Neuron (in vitro differentiated cells): ENCODE results near the gene GRAMD2A.
"Not testable (repeated sequence)": the region's sequence is repeated elsewhere in the genome, so short reads cannot be mapped to it uniquely, and the experiment has no call there.

Source experiments
- H2AFZ ChIP-seq: one replicate; pipeline ENCODE4 v1.6.1; 2013; ENCODE audit warnings: low read depth, mild to moderate bottlenecking, inconsistent platforms, low read length, moderate library complexity
- H3K27me3 ChIP-seq: one replicate; pipeline ENCODE4 v1.6.1; 2013; ENCODE audit warnings: low read length; ENCODE audit not compliant: insufficient read depth
- H3K36me3 ChIP-seq: one replicate; pipeline ENCODE4 v1.6.1; 2013; ENCODE audit warnings: low read length; ENCODE audit not compliant: insufficient read depth
- H3K4me1 ChIP-seq: one replicate; pipeline ENCODE4 v1.6.1; 2013; ENCODE audit warnings: low read length; ENCODE audit not compliant: insufficient read depth
- H3K4me3 ChIP-seq: 2 replicates; pipeline ENCODE4 v1.5.1; 2013; ENCODE audit warnings: mild to moderate bottlenecking, low read length, moderate library complexity
- H3K9me3 ChIP-seq: one replicate; pipeline ENCODE4 v1.6.1; 2013; ENCODE audit warnings: low read length

The GRAMD2A gene

GRCh38 chr15:72175186-72176044 lies 22.2 kb downstream of the GRAMD2A start:
- peaks cover 18% of the 10 kb centered on the region for H3K27me3 ChIP-seq
- H3K36me3 ChIP-seq: no peaks in the 10 kb centered on the region
- no peak overlapping the region for H2AFZ ChIP-seq
- no peaks in the 10 kb centered on the region for H3K9me3 ChIP-seq
- peaks cover 15% of the 10 kb centered on the region for H3K4me1 ChIP-seq
- no peak overlapping the region for H3K4me3 ChIP-seq

DNA sequence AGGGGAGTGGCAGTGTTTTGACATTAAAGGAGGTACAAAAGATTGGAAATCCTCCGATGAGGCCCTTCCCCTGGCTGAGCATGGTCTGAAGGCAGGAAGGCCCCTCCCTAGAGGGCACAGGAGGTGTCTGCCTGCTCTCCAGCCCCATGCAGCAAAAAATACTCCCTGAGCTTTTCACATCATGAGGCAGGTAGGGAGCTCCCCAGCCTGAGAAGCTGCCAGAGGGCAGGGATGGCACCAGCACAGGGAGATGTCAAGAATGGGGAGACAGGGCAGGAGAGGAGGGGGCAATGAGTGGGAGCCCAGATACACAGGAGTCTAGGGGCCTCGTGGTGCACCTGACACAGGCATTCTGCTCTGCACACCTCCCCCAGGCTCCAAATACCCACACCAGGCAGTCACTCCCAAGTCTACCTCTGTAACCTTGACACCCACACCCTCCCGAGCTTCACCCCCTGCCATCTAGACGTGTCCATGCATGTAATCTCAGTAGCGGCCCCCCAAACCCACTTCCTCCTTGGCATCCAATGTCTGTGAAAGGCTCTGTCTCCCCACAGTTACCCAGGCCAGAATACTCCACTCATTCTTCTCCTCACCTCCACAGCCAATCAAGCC lies 22.9 kb downstream of the GRAMD2A start:
- Histone ChIP-seq H3K4me3 (no peak overlapping the region), H3K36me3 (no peaks in the 10 kb centered on the region), H3K9me3 (no peaks in the 10 kb centered on the region), H2AFZ (no peak overlapping the region), H3K27me3 (peaks cover 18% of the 10 kb centered on the region), H3K4me1 (peaks cover 7% of the 10 kb centered on the region)

GRCh38 chr15:72173864-72174550 lies 23.6 kb downstream of the GRAMD2A start:
- no peak overlapping the region for H2AFZ ChIP-seq
- H3K36me3 ChIP-seq: no peaks in the 10 kb centered on the region
- no peak overlapping the region for H3K4me3 ChIP-seq
- H3K27me3 ChIP-seq: peaks cover 18% of the 10 kb centered on the region
- H3K9me3 ChIP-seq: no peaks in the 10 kb centered on the region
- H3K4me1 ChIP-seq: peaks cover 2% of the 10 kb centered on the region

DNA sequence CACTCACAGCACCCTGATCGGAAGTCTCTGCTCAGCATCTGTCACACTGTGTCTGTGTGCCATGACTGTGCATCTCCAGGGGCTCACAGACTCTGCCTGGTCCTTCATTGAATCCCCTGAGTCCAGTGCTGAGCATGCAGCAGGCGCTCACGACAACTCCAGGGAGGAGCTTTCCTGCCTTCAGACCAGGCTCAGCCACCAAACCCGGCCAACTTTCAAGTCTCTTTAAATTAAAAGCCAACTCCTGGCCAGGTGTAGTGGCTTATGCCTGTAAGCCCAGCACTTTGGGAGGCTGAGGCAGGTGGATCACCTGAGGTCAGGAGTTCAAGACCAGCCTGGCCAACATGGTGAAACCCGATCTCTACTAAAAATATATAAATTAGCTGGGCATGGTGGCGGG lies 24.2 kb downstream of the GRAMD2A start:
- Histone ChIP-seq H2AFZ (no peak overlapping the region), H3K4me3 (no peak overlapping the region), H3K27me3 (peaks cover 18% of the 10 kb centered on the region), H3K4me1 (no peaks in the 10 kb centered on the region), H3K36me3 (no peaks in the 10 kb centered on the region), H3K9me3 (no peaks in the 10 kb centered on the region)

GRCh38 chr15:72172796-72173195 lies 24.8 kb downstream of the GRAMD2A start:
- H3K4me3 ChIP-seq: no peak overlapping the region
- H2AFZ ChIP-seq: no peak overlapping the region
- no peaks in the 10 kb centered on the region for H3K4me1 ChIP-seq
- H3K9me3 ChIP-seq: no peaks in the 10 kb centered on the region
- no peaks in the 10 kb centered on the region for H3K36me3 ChIP-seq
- H3K27me3 ChIP-seq: peaks cover 22% of the 10 kb centered on the region

- H3K4me3 ChIP-seq, H3K36me3 ChIP-seq, H3K9me3 ChIP-seq, H2AFZ ChIP-seq, H3K4me1 ChIP-seq: not testable (repeated sequence)
- H3K27me3 ChIP-seq: peaks cover 22% of the 10 kb centered on the region
Measured at GRCh38 chr15:72171978-72172377, 25.6 kb downstream of the GRAMD2A start.

- Histone ChIP-seq H3K4me3 (no peak overlapping the region), H3K36me3 (no peaks in the 10 kb centered on the region), H2AFZ (no peak overlapping the region), H3K9me3 (no peaks in the 10 kb centered on the region), H3K4me1 (no peaks in the 10 kb centered on the region), H3K27me3 (peaks cover 20% of the 10 kb centered on the region)
Measured at GRCh38 chr15:72170691-72171090, 26.9 kb downstream of the GRAMD2A start.

- peaks cover 18% of the 10 kb centered on the region for H3K27me3 ChIP-seq
- H2AFZ ChIP-seq: no peak overlapping the region
- no peaks in the 10 kb centered on the region for H3K9me3 ChIP-seq
- no peaks in the 10 kb centered on the region for H3K36me3 ChIP-seq
- no peaks in the 10 kb centered on the region for H3K4me1 ChIP-seq
- no peak overlapping the region for H3K4me3 ChIP-seq
Measured at GRCh38 chr15:72169921-72170611, 27.5 kb downstream of the GRAMD2A start.

GRCh38 chr15:72169236-72169920 lies 28.2 kb downstream of the GRAMD2A start:
- Histone ChIP-seq H3K9me3 (no peaks in the 10 kb centered on the region), H3K4me1 (no peaks in the 10 kb centered on the region), H3K27me3 (peaks cover 12% of the 10 kb centered on the region)

GRCh38 chr15:72168808-72169190 lies 28.8 kb downstream of the GRAMD2A start:
- Histone ChIP-seq H3K4me1 (peaks cover 3% of the 10 kb centered on the region), H3K27me3 (peaks cover 6% of the 10 kb centered on the region), H3K4me3 (no peak overlapping the region), H3K9me3 (no peaks in the 10 kb centered on the region), H2AFZ (no peak overlapping the region), H3K36me3 (no peaks in the 10 kb centered on the region)

More at GRCh38 chr15:72169236-72169920, 28.2 kb downstream of the GRAMD2A start:
- no peak overlapping the region for H3K4me3 ChIP-seq
- H2AFZ ChIP-seq: no peak overlapping the region
- H3K36me3 ChIP-seq: no peaks in the 10 kb centered on the region

DNA sequence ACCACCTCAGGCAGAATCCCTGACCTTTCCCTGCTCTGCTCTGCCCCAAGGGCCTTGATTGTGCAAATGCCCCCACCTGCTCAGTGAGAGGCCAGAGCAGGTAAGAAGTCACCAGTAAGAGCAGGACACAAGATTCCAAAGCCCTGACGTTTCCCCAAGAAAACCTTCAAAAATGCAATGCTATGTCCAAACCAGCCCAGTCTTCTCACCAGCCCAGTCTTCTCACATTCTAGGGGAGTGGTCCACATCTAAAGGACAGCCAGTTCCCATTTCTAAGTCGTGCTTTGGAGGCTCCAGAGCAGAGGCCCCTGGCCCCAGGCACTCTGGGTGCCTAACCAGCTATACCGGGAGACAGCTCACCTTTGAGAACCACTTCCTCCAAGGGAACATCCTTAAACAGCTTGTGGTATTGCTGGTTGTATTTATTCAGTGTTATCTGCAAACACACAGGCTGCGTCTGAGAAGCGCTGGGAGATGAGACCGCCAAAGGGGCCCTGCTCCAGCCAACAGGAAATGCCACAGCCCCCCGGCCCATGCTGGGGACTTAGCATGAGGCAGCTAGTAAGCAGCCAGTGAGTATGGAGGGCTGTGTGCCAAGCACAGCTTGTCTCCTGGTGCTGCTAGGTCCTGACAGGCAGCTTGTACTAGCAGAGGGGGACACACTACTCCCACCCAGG lies 29.3 kb downstream of the GRAMD2A start:
- no peak overlapping the region for H2AFZ ChIP-seq
- no peak overlapping the region for H3K4me3 ChIP-seq
- no peaks in the 10 kb centered on the region for H3K9me3 ChIP-seq
- peaks cover 6% of the 10 kb centered on the region for H3K27me3 ChIP-seq
- H3K4me1 ChIP-seq: peaks cover 4% of the 10 kb centered on the region
- no peaks in the 10 kb centered on the region for H3K36me3 ChIP-seq

- no peaks in the 10 kb centered on the region for H3K36me3 ChIP-seq
- H2AFZ ChIP-seq: no peak overlapping the region
- no peak overlapping the region for H3K4me3 ChIP-seq
- H3K4me1 ChIP-seq: peaks cover 4% of the 10 kb centered on the region
- H3K9me3 ChIP-seq: no peaks in the 10 kb centered on the region
- peaks cover 6% of the 10 kb centered on the region for H3K27me3 ChIP-seq
Measured at GRCh38 chr15:72167445-72167844, 30.1 kb downstream of the GRAMD2A start.
